CD4-positive, alpha-beta T cell treated with Interleukin-1 beta for 1 hour (primary cell): Measurements from ENCODE around the gene SIGLEC9.

Source experiments
- DNase-seq, 2 donors: peaks; one replicate each; pipeline ENCODE4 v3.0.0-alpha.2; 2020 to 2022

The SIGLEC9 gene

DNA sequence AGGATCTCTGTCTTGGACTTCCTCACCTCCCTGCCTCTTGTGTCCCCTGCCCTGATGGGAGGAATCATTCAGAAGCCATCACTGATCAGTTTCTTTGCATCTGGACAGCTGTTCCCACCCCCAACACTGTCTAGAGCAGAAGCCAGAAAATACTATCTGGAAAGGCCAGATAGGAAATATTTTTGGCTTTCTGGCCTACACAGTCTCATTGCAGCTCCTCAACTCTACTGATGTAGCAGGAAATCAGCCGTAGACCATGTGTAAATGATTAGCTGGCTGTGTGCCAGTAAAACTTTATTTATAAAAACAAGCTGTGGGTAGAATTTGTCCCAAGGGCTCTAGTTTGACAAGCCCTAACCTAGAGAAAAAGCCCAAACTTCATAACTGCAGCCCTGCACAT is 23.0 kb downstream of the SIGLEC9 start:
- DNase-seq, result no peak

GRCh38 chr19:51148580-51148979 is 23.9 kb downstream of the SIGLEC9 start:
- DNase-seq, result no peak

GRCh38 chr19:51150627-51151026 is 25.9 kb downstream of the SIGLEC9 start:
- DNase-seq, result no peak

- no peak for DNase-seq
Measured at GRCh38 chr19:51156710-51157109, 32.0 kb downstream of the SIGLEC9 start.

- DNase-seq, result no peak
Measured at GRCh38 chr19:51157265-51157664, 32.6 kb downstream of the SIGLEC9 start.

GRCh38 chr19:51158474-51159129 is 33.9 kb downstream of the SIGLEC9 start:
- peak; percentile 64 to 70 for DNase-seq

DNA sequence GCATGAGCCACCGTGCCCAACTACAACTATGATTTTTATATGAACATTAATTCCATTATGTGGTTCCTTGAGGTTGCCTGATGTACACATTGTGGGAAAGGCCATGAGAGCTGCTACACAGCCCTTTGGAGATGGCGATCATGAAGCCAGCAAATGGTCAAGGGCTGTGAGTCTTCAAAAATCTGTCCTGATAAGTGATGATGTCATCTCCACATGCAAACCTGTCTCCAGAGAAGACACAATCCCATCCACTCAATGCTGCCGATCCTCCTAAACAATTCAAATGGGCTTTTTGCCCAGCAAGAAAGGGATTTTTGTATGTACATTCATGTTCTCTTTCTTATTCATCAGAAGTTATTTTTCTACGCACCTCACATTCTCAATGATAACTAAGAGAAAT is 35.0 kb downstream of the SIGLEC9 start:
- no peak for DNase-seq

- no peak for DNase-seq
Measured at GRCh38 chr19:51161266-51161665, 36.6 kb downstream of the SIGLEC9 start.

- no peak for DNase-seq
Measured at GRCh38 chr19:51161867-51162496, 37.3 kb downstream of the SIGLEC9 start.

GRCh38 chr19:51163257-51163656 is 38.6 kb downstream of the SIGLEC9 start:
- no peak for DNase-seq

DNA sequence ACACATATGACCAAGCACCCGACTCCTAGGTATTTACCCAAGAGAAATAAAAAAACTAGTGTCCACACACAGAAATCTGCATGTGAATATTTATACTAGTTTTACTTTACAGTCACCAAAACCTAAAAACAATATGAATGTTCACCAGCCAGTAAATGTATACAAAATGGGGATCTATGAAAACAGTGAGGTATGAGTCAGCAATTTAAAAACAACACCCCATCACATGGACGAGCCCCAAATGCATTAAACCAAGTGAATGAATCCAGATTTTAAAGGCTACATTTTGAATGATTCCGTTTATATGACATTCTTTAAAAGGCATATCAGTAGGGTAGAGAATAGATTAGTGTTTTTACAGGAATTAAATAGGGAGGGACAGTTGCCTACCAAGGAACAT is 39.5 kb downstream of the SIGLEC9 start:
- no peak for DNase-seq

GRCh38 chr19:51166846-51167490 is 42.3 kb downstream of the SIGLEC9 start:
- DNase-seq, result peak; percentile 39 to 53

GRCh38 chr19:51168564-51169282 is 44.0 kb downstream of the SIGLEC9 start:
- no peak for DNase-seq

DNA sequence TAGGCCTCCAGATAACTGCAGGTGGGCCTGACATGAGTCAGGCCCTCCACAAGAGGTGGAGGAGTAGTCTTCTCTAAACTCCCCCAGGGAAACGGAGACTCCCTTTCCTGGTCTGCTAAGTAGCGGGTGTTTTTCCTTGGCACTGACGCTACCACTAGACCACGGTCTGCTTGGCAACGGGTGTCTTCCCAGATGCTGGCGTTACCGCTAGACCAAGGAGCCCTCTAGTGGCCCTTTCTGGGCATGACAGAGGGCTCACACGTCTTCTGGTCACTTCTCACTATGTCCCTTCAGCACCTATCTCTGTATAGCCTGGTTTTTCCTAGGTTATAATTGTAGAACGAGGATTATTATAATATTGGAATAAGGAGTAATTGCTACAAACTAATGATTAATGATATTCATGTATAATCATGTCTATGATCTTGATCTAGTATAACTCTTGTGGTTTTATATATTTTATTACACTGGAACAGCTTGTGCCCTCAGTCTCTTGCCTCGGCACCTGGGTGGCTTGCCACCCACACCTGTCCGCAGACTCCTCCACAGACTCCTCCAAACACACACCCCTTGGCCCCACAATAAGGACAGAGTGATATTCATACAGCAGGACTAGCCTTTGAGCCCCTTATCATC is 44.7 kb downstream of the SIGLEC9 start:
- DNase-seq, result peak; percentile 70

DNA sequence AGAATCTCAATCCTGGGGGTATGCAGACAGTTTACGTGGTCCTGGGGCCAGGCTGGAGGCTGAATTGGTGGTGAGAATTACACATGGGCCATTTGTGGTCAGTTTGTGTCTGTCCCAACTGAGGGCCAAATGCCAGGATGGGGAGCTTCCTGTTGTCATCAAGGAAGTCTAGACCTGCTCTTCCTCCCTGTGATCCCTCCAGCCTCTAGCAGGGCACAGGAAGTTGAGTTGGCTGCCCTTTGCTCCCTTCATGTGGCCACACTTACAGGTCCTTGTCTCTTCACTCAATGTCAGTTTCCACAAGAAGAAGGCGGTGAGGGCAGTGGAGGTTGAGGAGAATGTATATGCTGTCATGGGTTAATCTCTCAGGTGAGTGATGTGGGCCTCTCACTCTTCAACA is 47.5 kb downstream of the SIGLEC9 start:
- DNase-seq, result no peak

GRCh38 chr19:51173681-51174080 is 49.0 kb downstream of the SIGLEC9 start:
- DNase-seq, result no peak

DNA sequence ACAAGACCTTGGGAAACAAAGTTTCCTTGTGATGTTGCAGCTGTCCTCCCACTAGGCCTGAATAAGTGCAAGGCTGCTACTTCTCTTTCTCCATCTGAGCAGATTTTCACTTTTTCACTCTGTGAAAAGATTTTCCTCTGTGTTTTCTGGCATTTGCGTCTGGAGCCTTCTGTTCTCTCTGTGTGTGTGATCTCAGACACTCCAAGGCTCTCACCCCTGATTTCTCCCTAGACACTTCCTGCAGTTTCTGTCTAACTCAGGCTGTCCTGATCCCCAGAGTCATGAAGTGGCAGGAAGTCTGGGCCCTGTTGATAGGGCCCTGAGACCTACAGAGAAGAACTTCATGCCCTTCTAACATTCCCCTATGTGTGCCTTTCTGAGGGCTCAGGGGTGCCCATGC is 54.5 kb downstream of the SIGLEC9 start:
- no peak for DNase-seq
